GOT3 (cell line): ENCODE data around the gene AKAP17A.

ENCODE experiments used
- DNase-seq: peaks from one replicate; lab custom pipeline; 2025; ENCODE audit warnings: mixed read lengths; lab: John Stamatoyannopoulos, UW

AKAP17A gene

GRCh38 chrX:1582686-1583437, 8.5 kb upstream of the AKAP17A start:
- no peak for DNase-seq

GRCh38 chrX:1584237-1585011, 7.0 kb upstream of the AKAP17A start:
- DNase-seq = no peak

- no peak for DNase-seq
Observed at GRCh38 chrX:1587161-1587560, 4.2 kb upstream of the AKAP17A start.

GRCh38 chrX:1589356-1590130, 1.9 kb upstream of the AKAP17A start:
- DNase-seq = no peak

- DNase-seq = no peak
Observed at GRCh38 chrX:1591863-1592469, 562 bp downstream of the AKAP17A start.

GRCh38 chrX:1592470-1593142, 1.2 kb downstream of the AKAP17A start:
- DNase-seq = no peak

- no peak for DNase-seq
Observed at GRCh38 chrX:1593286-1594271, 2.2 kb downstream of the AKAP17A start.

GRCh38 chrX:1595711-1596060, 4.3 kb downstream of the AKAP17A start:
- DNase-seq = no peak

- no peak for DNase-seq
Observed at GRCh38 chrX:1596676-1597344, 5.4 kb downstream of the AKAP17A start.

- no peak for DNase-seq
Observed at GRCh38 chrX:1597345-1598020, 6.1 kb downstream of the AKAP17A start.

GRCh38 chrX:1598021-1598875, 6.8 kb downstream of the AKAP17A start:
- DNase-seq = no peak

- no peak for DNase-seq
Observed at GRCh38 chrX:1598876-1599790, 7.7 kb downstream of the AKAP17A start.

- no peak for DNase-seq
Observed at GRCh38 chrX:1599791-1600405, 8.5 kb downstream of the AKAP17A start.

GRCh38 chrX:1600406-1601050, 9.1 kb downstream of the AKAP17A start:
- no peak for DNase-seq

GRCh38 chrX:1601051-1601767, 9.8 kb downstream of the AKAP17A start:
- DNase-seq = no peak

- DNase-seq = no peak
Observed at GRCh38 chrX:1601768-1602085, 10.3 kb downstream of the AKAP17A start.
